ENCODE data around the gene DIO2.
A peak's percentile ranks its signal among the peaks of the same experiment; 100 is the strongest.

DNA sequence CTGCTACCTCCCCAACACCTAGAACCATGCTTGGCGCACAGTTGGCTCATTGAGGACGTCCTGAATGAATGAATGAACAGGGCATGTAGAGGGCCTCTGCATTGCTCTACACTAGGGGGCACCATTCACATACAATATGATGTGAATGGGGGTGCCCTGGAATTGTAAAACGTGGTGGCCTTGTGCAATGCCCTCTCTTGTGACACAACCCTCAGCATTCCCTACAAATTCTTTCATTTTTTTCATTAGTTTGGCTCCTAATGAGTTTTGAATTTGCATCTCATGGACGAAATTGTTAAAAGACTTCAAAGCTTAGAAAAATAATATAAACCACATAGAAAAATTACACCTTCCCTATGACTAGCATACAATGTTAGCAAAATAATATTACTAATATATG, 2.3 kb upstream of the DIO2 start:
- TF ChIP-seq, protein P1, sequence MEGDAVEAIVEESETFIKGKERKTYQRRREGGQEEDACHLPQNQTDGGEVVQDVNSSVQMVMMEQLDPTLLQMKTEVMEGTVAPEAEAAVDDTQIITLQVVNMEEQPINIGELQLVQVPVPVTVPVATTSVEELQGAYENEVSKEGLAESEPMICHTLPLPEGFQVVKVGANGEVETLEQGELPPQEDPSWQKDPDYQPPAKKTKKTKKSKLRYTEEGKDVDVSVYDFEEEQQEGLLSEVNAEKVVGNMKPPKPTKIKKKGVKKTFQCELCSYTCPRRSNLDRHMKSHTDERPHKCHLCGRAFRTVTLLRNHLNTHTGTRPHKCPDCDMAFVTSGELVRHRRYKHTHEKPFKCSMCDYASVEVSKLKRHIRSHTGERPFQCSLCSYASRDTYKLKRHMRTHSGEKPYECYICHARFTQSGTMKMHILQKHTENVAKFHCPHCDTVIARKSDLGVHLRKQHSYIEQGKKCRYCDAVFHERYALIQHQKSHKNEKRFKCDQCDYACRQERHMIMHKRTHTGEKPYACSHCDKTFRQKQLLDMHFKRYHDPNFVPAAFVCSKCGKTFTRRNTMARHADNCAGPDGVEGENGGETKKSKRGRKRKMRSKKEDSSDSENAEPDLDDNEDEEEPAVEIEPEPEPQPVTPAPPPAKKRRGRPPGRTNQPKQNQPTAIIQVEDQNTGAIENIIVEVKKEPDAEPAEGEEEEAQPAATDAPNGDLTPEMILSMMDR (IDR thresholded peaks at IDR 0.05) = peak in 2 of 3 experiments; percentile 16 to 34
- TF ChIP-seq POLR2A (IDR thresholded peaks at IDR 0.05) = no peak
